ENCODE measurements around the gene MYOM3. TPM values are rescaled to one million over a fixed set of nuclear protein-coding genes. Genes with fewer than 3 reads are reported as not detected.

Gene MYOM3
- total and polyA plus RNA-seq, 2 of the 4 experiments (the other 2 are of a cell fraction) = 0.03 TPM; not detected in 1

- no peaks in the 10 kb centered on the region for H3K36me3 ChIP-seq (ENCODE audit: control insufficient read depth, insufficient read depth, low read length)
- no peak overlapping the region for H2AK5ac ChIP-seq (ENCODE audit: low read depth, low read length)
- no peak overlapping the region for H3K9ac ChIP-seq (ENCODE audit: low read depth, low read length)
- no peak overlapping the region for H3K4me3 ChIP-seq (ENCODE audit: insufficient read depth, low read depth, low read length)
- no peak overlapping the region for H2BK120ac ChIP-seq (ENCODE audit: low read depth, low read length)
- no peak overlapping the region for H3K18ac ChIP-seq (ENCODE audit: low read depth, low read length)
- no peak overlapping the region for H3K4ac ChIP-seq (ENCODE audit: low read depth, low read length)
- no peaks in the 10 kb centered on the region for H3K9me1 ChIP-seq (ENCODE audit: insufficient read depth, low read length)
- H2AK9ac ChIP-seq (replicated peaks; ENCODE audit: low read depth, low read length, poor library complexity) = no peak overlapping the region
- dilution Hi-C loops (cut with HindIII; ENCODE audit: low sequenced_read_pairs, unreplicated experiment) (no loop called here), intact Hi-C loops (cut with micrococcal nuclease) (no loop called here), in situ Hi-C loops (cut with MboI; ENCODE audit: low sequenced_read_pairs) (no loop called here)
- peaks cover 62% of the 10 kb centered on the region for H3K27me3 ChIP-seq (ENCODE audit: control insufficient read depth, insufficient read depth, low read length)
- no peak overlapping the region for H2AFZ ChIP-seq (replicated peaks; ENCODE audit: low read length, poor library complexity)
- BruUV-seq (replicated peaks) = no TSS peak
- H3K27ac ChIP-seq (ENCODE audit: insufficient read depth, low read length) = no peak overlapping the region
- no peak overlapping the region for H2BK5ac ChIP-seq (ENCODE audit: low read depth, low read length, poor library complexity, severe bottlenecking)
- H2BK20ac ChIP-seq (ENCODE audit: low read depth, low read length) = no peak overlapping the region
- H3K4me2 ChIP-seq (ENCODE audit: low read depth, low read length) = no peak overlapping the region
- no peak overlapping the region for H3K56ac ChIP-seq (ENCODE audit: extremely low read depth, insufficient read depth, low read length)
- TF ChIP-seq ELK1 (IDR thresholded peaks at IDR 0.05; ENCODE audit: borderline replicate concordance, low read depth, low read length) (no peak), MAFK (IDR thresholded peaks at IDR 0.05; ENCODE audit: low read depth, low read length) (no peak), USF2 (IDR thresholded peaks at IDR 0.05; ENCODE audit: low read depth, low read length) (no peak), FOS (IDR thresholded peaks at IDR 0.05; ENCODE audit: low read depth, low read length) (no peak), CTCF (conservative IDR thresholded peaks at IDR 0.05; ENCODE audit: low read depth, low read length) (no peak), MXI1 (IDR thresholded peaks at IDR 0.05; ENCODE audit: borderline replicate concordance, low read depth, low read length) (no peak), RFX5 (IDR thresholded peaks at IDR 0.05; ENCODE audit: low read depth, low read length) (no peak), MAZ (IDR thresholded peaks at IDR 0.05; ENCODE audit: borderline replicate concordance, low read depth, low read length) (no peak), BHLHE40 (IDR thresholded peaks at IDR 0.05; ENCODE audit: low read depth, low read length) (no peak), RAD21 (IDR thresholded peaks at IDR 0.05; ENCODE audit: low read length) (no peak), SMC3 (IDR thresholded peaks at IDR 0.05; ENCODE audit: low read depth, low read length) (no peak), POLR2A (IDR thresholded peaks at IDR 0.05; ENCODE audit: low read depth, low read length) (no peak), CHD1 (IDR thresholded peaks at IDR 0.05; ENCODE audit: low read depth, low read length) (no peak), NFE2L2 (IDR thresholded peaks at IDR 0.05; ENCODE audit: low read depth, low read length) (no peak), RCOR1 (IDR thresholded peaks at IDR 0.05; ENCODE audit: insufficient replicate concordance, low read length) (no peak), CEBPB (IDR thresholded peaks at IDR 0.05; ENCODE audit: low read depth, low read length) (no peak)
- DNase-seq (no peak), ATAC-seq (ENCODE audit: low read depth) (no peak)
- ChIA-PET POLR2A (ENCODE audit: unreplicated experiment) (no interaction called here), CTCF (no interaction called here)
- H4K5ac ChIP-seq (ENCODE audit: low read depth, low read length) = no peak overlapping the region
- H3K79me1 ChIP-seq (ENCODE audit: low read depth in 1 of 2, low read length in 2 of 2) = no peaks in the 10 kb centered on the region
- H4K20me1 ChIP-seq (ENCODE audit: insufficient read depth, low read length) = no peaks in the 10 kb centered on the region
- H4K8ac ChIP-seq (ENCODE audit: low read depth in 2 of 2, low read length in 2 of 2) = no peak overlapping the region
- H2BK15ac ChIP-seq (ENCODE audit: low read depth, low read length) = no peak overlapping the region
- no peaks in the 10 kb centered on the region for H3K9me3 ChIP-seq (ENCODE audit: control insufficient read depth, insufficient read depth, low read length)
- no CpG with 5 or more reads among the region's 2 CpGs for WGBS, 2 experiments (ENCODE audit: extremely low coverage in 2 of 2, insufficient read length in 1 of 2)
- H3K4me1 ChIP-seq (ENCODE audit: control insufficient read depth, insufficient read depth, low read length) = peaks cover 2% of the 10 kb centered on the region; the same call in 1 of the 2 replicates
- H3K14ac ChIP-seq (replicated peaks; ENCODE audit: low read depth, low read length) = no peak overlapping the region
- H3K23ac ChIP-seq (ENCODE audit: low read depth, low read length) = no peak overlapping the region
- no peak overlapping the region for H4K91ac ChIP-seq (ENCODE audit: insufficient read depth, low read depth, low read length)
Measured at GRCh38 chr1:24117132-24117531, 5.2 kb upstream of the MYOM3 start.
